ENCODE data around the gene ERC1.
"Not testable (repeated sequence)": the region's sequence is repeated elsewhere in the genome, so short reads cannot be mapped to it uniquely, and the experiment has no call there.

Gene ERC1

DNA sequence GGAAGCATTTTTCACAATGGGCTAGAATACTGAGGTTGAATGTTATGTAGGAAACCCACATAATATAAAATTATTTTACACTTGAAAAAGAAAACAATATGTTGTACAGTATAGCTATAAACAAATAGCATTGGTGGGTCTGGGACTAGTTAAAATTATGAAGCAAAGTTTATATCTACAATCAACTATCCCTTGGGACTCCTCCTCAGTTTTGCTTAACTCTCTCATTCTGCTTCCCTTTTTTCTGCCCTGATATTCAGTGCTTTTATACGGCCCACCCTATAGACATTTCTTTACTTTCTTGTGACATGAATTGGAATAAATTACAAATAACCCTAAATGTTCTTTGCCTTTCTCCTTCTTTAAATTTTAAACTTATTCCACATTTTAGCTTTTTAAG is 302.9 kb downstream of the ERC1 start:
- no peak for DNase-seq

DNA sequence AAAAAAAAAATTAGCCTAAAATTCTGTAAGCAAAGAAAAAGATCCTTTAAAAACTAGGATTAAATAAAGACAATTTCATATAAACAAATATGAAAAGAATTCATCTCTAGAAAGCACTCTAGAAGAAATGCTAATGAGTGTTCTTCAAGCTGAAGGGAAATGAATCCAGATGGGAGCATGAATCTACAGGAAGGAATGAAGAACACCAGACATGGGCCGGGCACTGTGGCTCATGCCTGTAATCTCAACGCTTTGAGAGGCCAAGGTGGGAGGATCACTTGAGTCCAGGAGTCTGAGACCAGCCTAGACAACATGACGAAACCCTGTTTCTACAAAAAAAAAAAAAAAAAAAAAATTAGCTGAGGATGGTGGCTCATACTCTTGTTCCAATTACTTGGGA is 306.2 kb downstream of the ERC1 start:
- no peak for DNase-seq

DNA sequence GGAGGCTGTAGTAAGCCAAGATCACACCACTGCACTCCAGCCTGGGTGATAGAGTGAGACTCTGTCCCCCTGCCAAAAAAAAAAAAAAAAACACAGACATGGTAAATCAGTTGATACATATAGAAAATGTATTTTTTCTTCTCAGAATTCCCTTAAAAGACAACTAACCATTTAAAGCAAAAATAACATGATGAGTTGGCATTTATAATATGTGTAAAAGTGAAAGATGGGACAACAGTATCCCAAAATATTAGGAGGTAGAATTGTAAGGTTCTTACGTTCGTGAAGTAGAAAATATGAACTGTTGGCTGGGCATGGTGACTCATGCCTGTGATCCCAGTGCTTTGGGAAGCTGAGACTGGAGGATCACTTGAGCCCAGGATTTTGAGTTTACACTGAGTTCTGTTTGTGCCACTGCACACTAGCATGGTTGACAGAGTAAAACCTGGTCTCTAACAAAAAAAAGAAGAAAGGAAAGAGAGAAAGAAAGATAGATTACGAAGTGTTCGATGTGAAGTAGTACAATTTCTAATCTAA is 306.7 kb downstream of the ERC1 start:
- DNase-seq: no peak

DNA sequence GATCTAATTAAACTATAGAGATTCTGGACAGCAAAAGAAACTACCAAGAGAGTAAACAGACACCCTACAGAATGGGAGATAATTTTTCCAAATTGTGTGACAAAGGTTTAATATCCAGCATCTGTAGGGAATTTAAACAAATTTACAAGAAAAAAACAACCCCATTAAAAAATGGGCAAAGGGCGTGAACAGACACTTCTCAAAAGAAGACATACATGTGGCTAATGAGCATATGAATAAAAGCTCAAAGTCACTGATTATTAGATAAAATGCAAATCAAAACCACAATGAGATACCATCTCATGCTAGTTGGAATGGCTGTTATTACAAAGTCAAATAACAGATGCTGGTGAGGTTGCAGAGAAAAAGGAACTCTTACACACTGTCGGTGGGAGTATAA is 309.4 kb downstream of the ERC1 start:
- DNase-seq: no peak

DNA sequence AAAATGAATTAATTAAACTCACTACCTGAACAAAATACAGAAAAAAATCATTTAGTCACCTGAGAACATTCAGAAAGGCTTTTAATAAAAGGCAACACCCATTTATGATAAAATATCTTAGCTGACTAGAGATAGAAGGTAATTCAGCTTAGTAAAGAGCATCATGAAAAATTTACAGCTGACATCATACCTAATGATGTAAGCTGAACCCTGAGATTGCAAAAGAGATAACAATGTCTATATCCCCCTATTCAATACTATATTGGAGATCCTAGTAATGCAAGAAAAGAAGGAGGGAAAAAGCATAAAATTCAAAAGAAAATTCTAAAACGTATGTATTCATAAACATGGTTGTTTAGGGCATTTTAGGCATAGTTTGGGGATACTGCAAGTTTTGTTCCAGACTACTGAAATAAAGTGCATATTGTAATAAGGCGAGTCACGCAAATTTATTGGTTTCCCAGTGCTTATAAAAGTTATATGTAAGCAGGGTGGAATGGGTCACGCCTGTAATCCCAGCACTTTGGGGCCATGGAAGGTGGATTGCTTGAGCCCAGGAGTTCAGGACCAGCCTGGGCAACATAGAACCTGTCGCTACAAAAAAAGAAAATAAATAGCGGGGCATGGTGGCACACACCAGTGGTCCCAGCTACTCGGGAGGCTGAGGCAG is 311.3 kb downstream of the ERC1 start:
- DNase-seq: no peak

DNA sequence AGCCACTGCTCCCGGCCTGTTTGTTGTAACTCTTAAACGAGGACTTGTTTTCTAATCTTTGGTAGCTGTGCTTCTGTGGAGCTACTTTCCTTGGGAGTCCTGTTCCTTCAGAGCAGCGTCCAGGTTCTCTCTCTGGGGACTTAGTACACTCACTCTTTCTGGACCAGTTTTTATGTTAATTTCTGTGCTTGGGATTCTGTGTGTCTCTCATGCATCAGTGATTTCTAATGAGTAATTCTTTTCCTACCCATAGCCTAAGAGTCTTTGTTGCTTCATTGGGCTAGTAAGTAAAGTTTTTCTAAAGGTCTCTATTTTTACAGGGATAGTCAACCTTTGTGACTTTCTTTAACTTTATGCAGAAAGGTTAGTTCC is 314.0 kb downstream of the ERC1 start:
- DNase-seq: no peak

DNA sequence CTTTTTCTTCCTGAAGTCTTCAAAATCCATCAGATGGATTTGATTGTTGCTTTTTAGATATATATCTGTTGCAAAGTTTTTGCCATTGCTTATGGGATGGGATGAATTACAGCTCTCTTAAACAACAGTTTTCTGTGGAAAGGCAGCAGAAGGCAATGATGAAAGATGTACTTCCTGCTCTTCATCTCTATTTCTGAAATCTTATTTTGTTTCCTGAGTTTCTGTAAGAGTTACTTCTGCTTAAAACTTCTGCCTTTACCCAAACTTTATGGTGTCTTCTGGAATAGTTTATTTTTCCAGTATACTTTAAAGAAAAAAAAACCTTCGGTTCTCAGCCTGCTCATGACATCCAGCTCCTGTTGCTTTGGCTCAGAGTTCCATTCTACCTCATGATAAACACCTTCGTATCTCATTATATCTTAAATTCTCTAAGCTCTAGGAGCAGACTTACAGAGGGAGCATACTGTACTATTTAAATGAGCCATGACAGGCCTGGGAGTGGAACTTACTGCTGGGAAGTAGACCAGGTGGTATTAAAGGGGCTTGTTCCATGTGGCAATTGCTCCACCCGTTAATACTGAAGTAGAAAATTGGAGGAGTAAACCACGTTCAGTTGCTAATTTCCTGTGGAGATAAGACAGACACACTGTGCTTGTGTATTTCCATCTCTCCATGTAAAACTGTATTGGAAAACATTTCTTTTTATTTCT is 314.9 kb downstream of the ERC1 start:
- no peak for DNase-seq

DNA sequence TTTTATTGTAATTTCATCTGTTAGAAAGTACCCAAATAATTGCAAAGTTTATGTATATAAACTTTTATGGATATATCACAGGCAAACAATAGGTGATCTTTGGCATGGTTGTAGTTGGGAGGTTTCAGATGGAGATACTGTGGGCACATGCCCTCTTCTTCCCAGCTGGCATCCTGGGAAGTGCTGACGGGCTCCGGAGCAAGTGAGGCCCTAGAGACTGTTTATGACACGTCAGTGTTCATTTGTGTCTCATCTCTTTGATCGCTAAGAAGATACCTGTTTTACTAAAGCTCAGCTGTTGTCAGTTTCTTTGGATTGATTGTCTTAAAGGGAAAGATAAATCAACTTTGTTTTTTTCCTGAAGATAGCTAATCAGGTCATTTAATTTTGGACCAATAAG is 315.8 kb downstream of the ERC1 start:
- no peak for DNase-seq

DNA sequence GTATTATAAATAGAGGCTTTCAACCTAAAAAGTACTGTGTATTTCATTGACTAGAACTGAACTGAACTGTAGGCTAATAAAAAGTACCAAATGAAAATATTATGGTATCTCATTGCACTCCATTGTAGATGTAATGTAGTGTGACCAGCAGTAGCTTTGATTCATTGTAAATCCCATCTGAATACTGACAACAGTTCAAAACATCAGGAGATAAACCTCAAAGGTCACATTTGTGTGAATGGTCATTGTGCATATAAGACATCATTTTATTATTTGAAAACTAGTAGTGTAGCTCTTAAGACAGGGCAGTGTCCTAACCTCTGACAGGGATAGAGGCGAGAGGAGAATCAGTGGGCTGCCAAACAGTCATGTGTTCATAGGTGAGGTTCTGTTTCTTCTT is 316.8 kb downstream of the ERC1 start:
- DNase-seq: no peak

DNA sequence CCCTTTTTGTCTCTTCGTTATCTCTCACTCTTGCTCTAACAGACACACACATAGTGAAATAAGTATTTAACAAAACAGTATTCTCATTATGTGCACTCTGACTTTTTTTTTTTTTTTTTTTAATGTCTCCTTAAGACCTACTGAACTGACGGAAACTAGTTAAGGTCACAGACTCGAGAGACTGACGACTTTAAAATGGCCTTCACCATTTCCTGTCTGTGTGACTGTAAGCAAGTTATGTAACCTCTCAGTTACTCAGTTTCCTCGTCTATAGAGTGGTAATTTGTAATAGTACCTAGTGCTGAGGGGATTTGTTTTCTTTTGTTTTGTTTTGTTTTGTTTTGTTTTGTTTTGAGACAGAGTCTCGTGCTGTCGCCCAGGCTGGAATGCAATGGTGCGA is 318.6 kb downstream of the ERC1 start:
- no peak for DNase-seq

DNA sequence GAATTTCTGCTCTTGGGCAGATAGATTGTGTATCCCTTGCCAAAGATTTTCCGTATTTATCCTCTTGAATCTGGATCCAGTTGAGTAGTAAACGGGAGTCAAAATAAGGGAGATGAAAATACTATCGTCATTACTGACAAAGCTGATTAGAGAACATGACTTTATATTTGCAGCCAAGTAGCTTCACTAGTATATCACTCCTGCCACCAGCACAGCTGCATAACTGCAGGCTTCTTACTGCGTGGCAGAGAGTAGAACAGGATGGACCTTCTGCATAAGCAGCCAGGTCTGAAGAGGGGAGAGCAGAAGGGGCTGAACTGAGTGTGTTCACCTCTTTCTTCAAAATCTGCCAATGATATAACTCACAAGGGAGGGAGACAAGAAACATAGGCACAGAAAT is 319.6 kb downstream of the ERC1 start:
- no peak for DNase-seq

DNA sequence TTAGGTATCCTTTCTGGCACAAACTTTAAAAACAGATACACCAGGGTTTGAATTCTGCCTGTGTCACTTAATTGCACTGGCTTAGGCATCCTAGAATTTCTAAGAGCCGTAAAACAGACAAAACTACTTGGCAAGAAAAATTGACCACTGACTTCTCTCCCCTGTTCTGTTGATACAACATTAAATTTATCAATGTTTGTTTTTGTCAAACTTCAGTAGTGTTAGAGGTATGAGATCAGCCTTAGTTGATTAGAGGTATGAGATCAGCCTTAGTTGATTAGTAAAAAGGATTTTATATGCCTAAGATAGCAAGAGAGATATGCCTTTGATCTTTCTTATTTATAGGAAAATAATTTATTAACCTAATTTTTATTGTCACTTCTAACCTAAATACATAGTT is 320.1 kb downstream of the ERC1 start:
- no peak for DNase-seq

DNA sequence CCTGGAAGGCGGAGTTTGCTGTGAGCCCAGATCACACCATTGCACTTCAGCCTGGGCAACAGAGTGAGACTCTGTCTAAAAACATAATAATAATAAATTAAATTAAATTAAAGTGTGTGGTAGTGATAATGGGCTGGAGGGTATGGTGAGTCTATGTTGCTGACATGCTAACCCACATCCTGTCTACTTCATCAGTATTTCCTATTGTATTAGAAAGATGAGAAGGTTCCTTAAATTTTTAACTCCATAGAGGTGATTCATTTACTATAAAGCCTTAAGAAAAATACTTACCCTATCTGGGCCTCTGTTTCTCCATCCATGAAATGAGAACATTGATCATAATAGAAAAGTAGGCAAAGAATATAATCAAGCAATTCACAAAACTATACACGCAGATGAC is 322.9 kb downstream of the ERC1 start:
- no peak for DNase-seq

DNA sequence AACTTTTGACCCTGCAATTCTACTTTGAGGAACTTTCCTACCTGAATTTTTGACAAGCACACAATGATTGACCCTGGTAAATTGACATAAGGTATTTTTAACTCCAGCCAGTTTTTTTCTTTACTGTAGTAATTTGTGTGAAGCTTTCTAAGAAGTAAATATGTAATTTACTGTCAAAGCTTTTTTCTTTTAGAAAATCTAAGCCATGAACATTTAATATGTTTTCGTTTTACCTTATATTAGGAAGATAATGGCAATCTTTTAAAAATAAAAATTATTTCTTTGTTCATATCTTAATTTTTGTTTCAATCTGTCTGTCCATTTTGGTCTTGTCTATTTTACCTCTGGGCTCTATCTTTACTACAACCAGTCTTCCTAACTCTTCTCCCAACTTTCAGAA is 323.5 kb downstream of the ERC1 start:
- no peak for DNase-seq

DNA sequence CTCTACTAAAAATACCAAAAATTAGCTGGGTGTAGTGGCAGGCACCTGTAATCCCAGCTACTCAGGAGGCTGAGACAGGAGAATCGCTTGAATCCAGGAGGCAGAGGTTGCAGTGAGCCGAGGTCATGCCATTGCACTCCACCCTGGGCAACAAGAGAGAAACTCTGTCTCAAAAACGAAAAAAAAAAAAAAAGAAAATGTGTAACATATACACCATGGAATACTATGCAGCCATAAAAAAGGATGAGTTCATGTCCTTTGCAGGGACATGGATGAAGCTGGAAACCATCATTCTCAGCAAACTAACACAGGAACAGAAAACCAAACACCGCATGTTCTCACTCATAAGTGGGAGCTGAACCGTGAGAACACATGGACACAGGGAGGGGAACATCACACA is 326.0 kb downstream of the ERC1 start:
- not testable (repeated sequence) for DNase-seq

DNA sequence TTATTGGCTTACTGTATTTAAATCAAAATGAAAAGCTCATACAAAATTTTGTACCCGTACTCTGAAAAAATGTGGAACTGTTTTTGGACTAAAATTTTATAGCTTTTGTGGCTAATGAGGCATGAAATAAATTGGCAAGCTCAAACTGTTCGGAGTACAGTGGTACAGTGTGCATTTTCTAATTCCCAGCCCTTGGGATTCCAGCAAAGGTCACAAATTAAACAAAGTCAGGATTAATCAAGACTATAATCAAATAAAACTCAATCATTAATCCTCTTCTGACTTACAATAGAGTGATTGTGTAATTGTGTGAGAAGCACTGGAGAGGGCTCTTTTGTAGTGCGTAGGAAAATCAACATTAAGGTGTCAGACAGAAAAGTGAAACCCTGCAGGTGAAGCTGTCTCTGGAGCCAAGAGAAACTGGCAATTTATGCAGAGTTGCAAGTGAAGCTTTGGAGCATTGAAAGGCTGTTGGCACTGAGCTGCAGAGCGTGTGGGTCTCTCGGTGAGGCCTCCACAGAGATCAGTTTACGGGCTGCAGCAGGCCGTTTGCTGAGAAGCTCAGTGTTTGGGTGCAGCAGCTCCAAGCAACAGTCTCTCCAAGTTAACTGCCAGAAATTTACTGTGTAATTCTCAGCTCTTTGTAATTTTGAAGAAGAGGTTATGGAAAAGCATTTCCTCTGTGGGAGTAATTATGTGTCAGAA is 327.5 kb downstream of the ERC1 start:
- DNase-seq: no peak

DNA sequence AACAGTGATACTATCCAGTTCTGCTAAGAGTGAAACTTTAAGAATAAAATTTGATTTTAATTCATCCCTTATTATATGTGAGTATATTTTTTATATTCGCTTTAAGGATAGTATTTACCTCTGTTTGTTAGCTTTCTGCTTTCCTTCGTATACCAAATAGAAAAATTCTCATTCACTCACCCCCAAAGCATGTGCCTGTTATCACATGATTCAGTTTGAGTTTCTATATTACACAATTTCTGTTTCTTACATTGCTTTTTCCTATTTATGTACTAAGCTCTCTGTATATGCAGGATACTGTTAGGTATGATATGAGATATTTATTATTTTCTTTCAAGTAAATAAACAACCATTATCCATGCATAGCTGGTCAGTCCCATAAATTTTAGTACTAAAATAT is 328.2 kb downstream of the ERC1 start:
- DNase-seq: no peak

DNA sequence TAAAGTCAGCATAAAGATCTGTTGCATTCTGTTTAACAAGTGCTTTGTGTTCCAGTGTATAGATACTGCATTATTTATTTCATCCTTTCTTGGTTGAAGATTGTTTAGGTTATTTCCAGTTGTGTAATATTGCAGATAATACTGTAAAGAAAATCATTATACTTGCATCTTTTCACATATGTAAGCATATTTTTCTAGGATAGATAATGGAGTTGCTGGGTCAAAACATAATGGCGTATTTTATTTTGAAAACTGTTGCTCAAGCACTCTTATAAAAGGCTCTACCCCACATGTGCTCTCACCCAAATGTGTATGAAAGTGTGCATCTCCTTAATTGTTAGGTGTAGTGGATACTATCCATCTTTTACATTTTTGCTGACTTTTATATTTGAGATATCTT is 329.0 kb downstream of the ERC1 start:
- no peak for DNase-seq

DNA sequence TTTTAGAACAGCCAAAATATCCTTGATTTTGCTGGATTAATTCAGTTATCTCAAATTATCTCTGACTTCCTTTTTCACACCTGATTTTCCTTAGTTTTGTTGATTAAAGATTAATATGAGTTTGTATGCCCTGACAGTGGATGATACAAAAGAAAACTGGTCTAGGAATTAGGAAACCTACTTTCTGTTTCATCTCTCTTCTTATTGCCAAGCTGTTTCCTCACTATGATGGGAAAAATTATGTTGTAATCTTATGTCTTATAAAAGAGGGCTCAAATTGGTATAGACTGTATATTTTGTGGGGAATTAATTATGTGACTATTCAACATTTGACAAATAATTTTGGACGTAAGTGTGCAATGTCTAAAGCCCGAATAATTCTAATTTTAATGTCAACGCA is 331.8 kb downstream of the ERC1 start:
- no peak for DNase-seq

DNA sequence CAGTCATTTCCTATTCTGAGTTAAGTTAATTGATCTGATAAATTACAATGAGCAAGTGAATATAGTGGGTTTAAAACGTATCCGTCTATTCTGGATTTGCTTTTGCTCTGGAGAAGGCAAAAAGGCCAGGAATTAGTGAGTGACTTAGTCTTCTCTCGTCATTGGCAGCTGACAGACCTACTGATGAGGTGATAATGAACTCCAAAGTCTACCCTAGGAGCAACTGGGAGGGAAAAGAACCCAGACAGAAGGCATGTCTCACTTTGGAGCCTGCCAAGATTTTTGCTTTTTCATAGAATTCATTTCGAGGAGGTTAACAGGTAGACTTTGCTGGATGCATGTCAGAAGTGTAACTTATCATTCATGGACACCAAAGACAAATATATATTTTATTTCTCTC is 333.1 kb downstream of the ERC1 start:
- no peak for DNase-seq

DNA sequence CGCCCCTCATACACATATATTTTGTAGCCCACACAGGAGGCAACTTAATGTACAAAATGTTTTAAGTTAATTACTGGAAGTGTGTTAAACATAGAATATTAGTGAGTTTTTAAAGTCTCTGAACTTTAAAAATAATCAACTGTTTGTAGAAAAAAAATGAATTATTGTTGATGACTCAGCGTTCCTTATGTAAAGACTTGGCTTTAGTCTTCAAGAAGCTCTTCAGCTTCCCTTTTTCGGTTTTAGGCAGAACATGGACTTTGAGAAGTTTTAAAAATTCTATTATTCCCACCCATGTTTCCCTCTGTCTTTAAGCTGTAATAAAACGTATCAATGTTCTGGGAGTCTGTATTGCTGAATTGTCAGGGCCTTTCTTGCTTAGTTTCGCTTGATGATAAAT is 333.9 kb downstream of the ERC1 start:
- DNase-seq: no peak

DNA sequence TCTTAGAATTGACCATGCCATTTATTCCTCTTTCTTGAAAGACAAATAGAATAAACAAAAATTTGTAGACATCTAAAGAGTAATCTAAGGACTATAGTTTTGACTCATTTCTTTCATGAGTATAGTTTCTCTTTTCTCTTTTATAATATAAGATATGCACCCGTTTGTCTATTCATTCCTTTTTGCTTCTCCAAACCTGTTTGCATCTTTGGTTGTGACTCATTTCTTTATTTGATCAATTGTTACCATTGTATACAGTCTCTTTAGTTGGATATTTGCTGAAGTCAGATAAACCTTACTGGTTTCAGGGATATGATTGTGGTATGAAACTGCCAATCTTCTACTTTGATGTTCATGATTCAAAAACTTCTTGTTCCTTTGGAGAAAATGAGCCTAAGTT is 334.6 kb downstream of the ERC1 start:
- no peak for DNase-seq

DNA sequence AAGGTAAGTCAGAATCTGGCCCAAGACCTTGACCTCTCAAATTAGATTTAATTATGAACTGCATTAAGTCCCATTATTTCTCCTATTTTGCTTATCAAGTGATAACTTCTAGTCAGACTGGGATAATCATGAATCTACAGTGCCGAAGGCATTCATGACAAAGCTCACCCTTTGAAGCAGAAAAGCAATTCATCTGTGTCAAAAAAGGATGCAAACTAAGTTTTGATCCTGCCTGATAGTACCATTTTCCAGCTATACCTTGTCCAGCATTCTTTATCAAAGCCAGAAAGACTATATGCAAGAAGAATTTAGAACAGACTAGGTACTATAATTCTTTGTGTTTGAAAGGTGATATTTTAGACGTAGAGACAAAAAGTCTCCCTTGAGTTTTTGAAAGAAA is 335.2 kb downstream of the ERC1 start:
- DNase-seq: no peak

DNA sequence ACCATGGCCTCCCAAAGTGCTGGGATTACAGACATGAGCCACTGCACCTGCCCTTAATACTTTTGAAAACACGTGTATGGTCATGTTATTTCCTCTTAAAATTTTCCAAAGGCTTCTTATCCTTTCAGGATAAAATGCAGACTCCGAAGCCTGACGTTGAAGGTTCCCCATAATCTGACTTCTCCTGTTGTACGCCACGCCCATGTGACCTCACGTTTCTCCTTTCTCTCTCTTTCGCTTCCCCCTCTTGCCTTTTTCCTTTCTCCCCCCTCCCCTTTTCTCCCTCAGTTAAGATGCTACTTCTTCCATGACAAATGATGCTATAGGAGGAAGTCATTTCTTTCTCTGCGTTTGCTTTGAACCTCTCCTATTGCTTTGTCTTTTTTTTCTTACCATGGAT is 337.4 kb downstream of the ERC1 start:
- no peak for DNase-seq

Measured in stimulated activated naive CD4-positive, alpha-beta T cell treated with Interleukin-2 at 50 U/mL for 16 hours (primary cell).